MM.1S (cell line): ENCODE results near the gene EIF3A.

Experiments used
- DNase-seq: peaks from one replicate; pipeline ENCODE4 v3.0.0-alpha.2; 2015
- H2AFZ ChIP-seq: fragments of 300-600 bp; sonication (generic); 2 replicates; pipeline ENCODE4 v1.6.0; 2016; ENCODE audit warnings: antibody characterized with exemption, low read length
- H3F3A ChIP-seq: fragments of 300-600 bp; sonication (generic); 2 replicates; pipeline ENCODE4 v1.6.1; 2016; ENCODE audit warnings: mild to moderate bottlenecking, antibody characterized with exemption, low read length, moderate library complexity, mixed read lengths; ENCODE audit not compliant: insufficient read depth
- H3K27ac ChIP-seq: fragments of 300-600 bp; sonication (generic); 2 replicates; pipeline ENCODE4 v1.5.1; 2016; ENCODE audit warnings: mild to moderate bottlenecking, low read length
- H3K27me3 ChIP-seq: fragments of 300-600 bp; sonication (generic); replicated peaks from 2 replicates; pipeline ENCODE4 v1.6.0; 2016; ENCODE audit warnings: low read length; ENCODE audit not compliant: insufficient read depth
- H3K36me3 ChIP-seq: fragments of 300-600 bp; sonication (generic); replicated peaks from 2 replicates; pipeline ENCODE4 v1.6.1; 2016; ENCODE audit warnings: mild to moderate bottlenecking, low read length, mixed read lengths; ENCODE audit not compliant: insufficient read depth
- H3K4me1 ChIP-seq: fragments of 300-600 bp; sonication (generic); 2 replicates; pipeline ENCODE4 v1.6.1; 2016; ENCODE audit warnings: low read length, mixed read lengths
- H3K4me2 ChIP-seq: fragments of 300-600 bp; sonication (generic); 2 replicates; pipeline ENCODE4 v1.6.0; 2016; ENCODE audit warnings: low read depth, low read length
- H3K4me3 ChIP-seq: fragments of 300-600 bp; sonication (generic); 2 replicates; pipeline ENCODE4 v1.5.1; 2016; ENCODE audit warnings: low read length, mixed read lengths
- H3K79me2 ChIP-seq: fragments of 300-600 bp; sonication (generic); 2 replicates; pipeline ENCODE4 v1.6.1; 2016; ENCODE audit warnings: mixed run types, low read length, mixed read lengths
- H3K9ac ChIP-seq: fragments of 300-600 bp; sonication (generic); 2 replicates; pipeline ENCODE4 v1.6.1; 2016; ENCODE audit warnings: low read length, mixed read lengths
- H3K9me2 ChIP-seq: fragments of 300-600 bp; sonication (generic); replicated peaks from 2 replicates; pipeline ENCODE4 v1.6.1; 2016; ENCODE audit warnings: mild to moderate bottlenecking, low read length, mixed read lengths; ENCODE audit not compliant: insufficient read depth
- H3K9me3 ChIP-seq: fragments of 300-600 bp; sonication (generic); replicated peaks from 2 replicates; pipeline ENCODE4 v1.6.1; 2016; ENCODE audit warnings: mild to moderate bottlenecking, low read length, mixed read lengths; ENCODE audit not compliant: insufficient read depth
- H4K20me1 ChIP-seq: fragments of 300-600 bp; sonication (generic); 2 replicates; pipeline ENCODE4 v1.6.1; 2016; ENCODE audit warnings: mild to moderate bottlenecking, low read length, moderate library complexity, mixed read lengths; ENCODE audit not compliant: insufficient read depth
- EZH2 ChIP-seq: fragments of 300-600 bp; sonication (generic); optimal IDR thresholded peaks from 2 replicates; pipeline ENCODE3; 2017; ENCODE audit warnings: low read depth, mild to moderate bottlenecking, antibody characterized with exemption, low read length, mixed read lengths
- EZH2phosphoT487 ChIP-seq: fragments of 300-600 bp; sonication (generic); IDR thresholded peaks from 2 replicates; pipeline ENCODE4 v1.6.1; 2018; ENCODE audit warnings: antibody characterized with exemption, low read length
- TF ChIP-seq, protein P1 (sequence below): fragments of 300-600 bp; sonication (generic); IDR thresholded peaks from 2 replicates; pipeline ENCODE4 v1.5.1; 2016; ENCODE audit warnings: antibody characterized with exemption, low read length, mixed read lengths

The EIF3A gene

GRCh38 chr10:118986815-118987790 is 93.5 kb downstream of the EIF3A start:
- Histone ChIP-seq H3K79me2 (no peaks in the 10 kb centered on the region), H3K27me3 (no peaks in the 10 kb centered on the region), H3K4me3 (no peak overlapping the region), H3K27ac (peak overlapping the region; percentile 55; the same call in 1 of the 2 replicates), H2AFZ (no peak overlapping the region), H3K4me2 (peak overlapping the region; percentile 58), H3K9me2 (no peaks in the 10 kb centered on the region), H3K36me3 (no peaks in the 10 kb centered on the region; the same call in 1 of the 2 replicates), H3F3A (peaks cover 24% of the 10 kb centered on the region), H4K20me1 (no peaks in the 10 kb centered on the region), H3K4me1 (peaks cover 38% of the 10 kb centered on the region), H3K9ac (no peak overlapping the region), H3K9me3 (no peaks in the 10 kb centered on the region)
- TF ChIP-seq EZH2phosphoT487 = no peak
- TF ChIP-seq EZH2 = no peak
- TF ChIP-seq, protein P1, sequence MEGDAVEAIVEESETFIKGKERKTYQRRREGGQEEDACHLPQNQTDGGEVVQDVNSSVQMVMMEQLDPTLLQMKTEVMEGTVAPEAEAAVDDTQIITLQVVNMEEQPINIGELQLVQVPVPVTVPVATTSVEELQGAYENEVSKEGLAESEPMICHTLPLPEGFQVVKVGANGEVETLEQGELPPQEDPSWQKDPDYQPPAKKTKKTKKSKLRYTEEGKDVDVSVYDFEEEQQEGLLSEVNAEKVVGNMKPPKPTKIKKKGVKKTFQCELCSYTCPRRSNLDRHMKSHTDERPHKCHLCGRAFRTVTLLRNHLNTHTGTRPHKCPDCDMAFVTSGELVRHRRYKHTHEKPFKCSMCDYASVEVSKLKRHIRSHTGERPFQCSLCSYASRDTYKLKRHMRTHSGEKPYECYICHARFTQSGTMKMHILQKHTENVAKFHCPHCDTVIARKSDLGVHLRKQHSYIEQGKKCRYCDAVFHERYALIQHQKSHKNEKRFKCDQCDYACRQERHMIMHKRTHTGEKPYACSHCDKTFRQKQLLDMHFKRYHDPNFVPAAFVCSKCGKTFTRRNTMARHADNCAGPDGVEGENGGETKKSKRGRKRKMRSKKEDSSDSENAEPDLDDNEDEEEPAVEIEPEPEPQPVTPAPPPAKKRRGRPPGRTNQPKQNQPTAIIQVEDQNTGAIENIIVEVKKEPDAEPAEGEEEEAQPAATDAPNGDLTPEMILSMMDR = no peak
- peak; percentile 70 for DNase-seq

DNA sequence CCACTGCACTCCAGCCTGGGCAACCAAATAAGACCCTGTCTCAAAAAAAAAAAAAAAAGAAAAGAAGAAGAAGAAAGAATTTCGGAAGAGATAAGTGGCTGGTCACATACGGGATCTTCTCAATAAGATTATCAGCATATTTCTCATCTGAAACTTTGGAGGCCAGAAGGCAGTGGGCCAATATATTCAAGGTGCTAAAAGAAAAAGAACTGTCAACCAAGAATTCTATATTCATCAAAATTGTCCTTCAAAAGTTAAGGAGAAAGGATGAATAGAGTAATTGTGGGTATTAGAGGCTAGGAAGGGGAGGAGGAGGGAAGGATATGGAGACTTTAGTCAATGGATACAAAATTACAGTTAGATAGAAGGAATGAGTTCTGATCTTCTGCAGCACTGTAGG is 95.0 kb downstream of the EIF3A start:
- Histone ChIP-seq H4K20me1 (no peaks in the 10 kb centered on the region), H3K9me2 (no peaks in the 10 kb centered on the region), H3K4me1 (peaks cover 38% of the 10 kb centered on the region), H3K27me3 (no peaks in the 10 kb centered on the region), H3K9ac (no peak overlapping the region), H3K4me2 (no peak overlapping the region), H3K79me2 (no peaks in the 10 kb centered on the region), H3K4me3 (no peak overlapping the region), H3F3A (peaks cover 24% of the 10 kb centered on the region), H2AFZ (no peak overlapping the region), H3K36me3 (no peaks in the 10 kb centered on the region; the same call in 1 of the 2 replicates), H3K9me3 (no peaks in the 10 kb centered on the region), H3K27ac (no peak overlapping the region)
- TF ChIP-seq, protein P1 = no peak
- TF ChIP-seq EZH2phosphoT487 (no peak), EZH2 (no peak)
- no peak for DNase-seq
